ENCODE results near the gene UBR1.

GRCh38 chr15:43096411-43096810, 9.4 kb downstream of the UBR1 start:
- TF ChIP-seq, protein P1, sequence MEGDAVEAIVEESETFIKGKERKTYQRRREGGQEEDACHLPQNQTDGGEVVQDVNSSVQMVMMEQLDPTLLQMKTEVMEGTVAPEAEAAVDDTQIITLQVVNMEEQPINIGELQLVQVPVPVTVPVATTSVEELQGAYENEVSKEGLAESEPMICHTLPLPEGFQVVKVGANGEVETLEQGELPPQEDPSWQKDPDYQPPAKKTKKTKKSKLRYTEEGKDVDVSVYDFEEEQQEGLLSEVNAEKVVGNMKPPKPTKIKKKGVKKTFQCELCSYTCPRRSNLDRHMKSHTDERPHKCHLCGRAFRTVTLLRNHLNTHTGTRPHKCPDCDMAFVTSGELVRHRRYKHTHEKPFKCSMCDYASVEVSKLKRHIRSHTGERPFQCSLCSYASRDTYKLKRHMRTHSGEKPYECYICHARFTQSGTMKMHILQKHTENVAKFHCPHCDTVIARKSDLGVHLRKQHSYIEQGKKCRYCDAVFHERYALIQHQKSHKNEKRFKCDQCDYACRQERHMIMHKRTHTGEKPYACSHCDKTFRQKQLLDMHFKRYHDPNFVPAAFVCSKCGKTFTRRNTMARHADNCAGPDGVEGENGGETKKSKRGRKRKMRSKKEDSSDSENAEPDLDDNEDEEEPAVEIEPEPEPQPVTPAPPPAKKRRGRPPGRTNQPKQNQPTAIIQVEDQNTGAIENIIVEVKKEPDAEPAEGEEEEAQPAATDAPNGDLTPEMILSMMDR (IDR thresholded peaks at IDR 0.05; ENCODE audit: low read length): no peak
- TF ChIP-seq EZH2 (optimal IDR thresholded peaks at IDR 0.05; ENCODE audit: low read depth, low read length) (no peak), EZH2phosphoT487 (IDR thresholded peaks at IDR 0.05; ENCODE audit: low read length) (no peak)

All from MM.1S (cell line).